Stimulated activated CD8-positive, alpha-beta memory T cell treated with anti-CD3 and anti-CD28 coated beads, Interleukin-2, amount 100 ng/mL, for 1 hour (primary cell): Measurements from ENCODE around the gene XYLT1.

Experiments
- DNase-seq, 2 donors: peaks; one replicate each; pipeline ENCODE4 v3.0.0-alpha.2; 2020; ENCODE audit warnings: low read depth in 2 of 2

Gene XYLT1

DNA sequence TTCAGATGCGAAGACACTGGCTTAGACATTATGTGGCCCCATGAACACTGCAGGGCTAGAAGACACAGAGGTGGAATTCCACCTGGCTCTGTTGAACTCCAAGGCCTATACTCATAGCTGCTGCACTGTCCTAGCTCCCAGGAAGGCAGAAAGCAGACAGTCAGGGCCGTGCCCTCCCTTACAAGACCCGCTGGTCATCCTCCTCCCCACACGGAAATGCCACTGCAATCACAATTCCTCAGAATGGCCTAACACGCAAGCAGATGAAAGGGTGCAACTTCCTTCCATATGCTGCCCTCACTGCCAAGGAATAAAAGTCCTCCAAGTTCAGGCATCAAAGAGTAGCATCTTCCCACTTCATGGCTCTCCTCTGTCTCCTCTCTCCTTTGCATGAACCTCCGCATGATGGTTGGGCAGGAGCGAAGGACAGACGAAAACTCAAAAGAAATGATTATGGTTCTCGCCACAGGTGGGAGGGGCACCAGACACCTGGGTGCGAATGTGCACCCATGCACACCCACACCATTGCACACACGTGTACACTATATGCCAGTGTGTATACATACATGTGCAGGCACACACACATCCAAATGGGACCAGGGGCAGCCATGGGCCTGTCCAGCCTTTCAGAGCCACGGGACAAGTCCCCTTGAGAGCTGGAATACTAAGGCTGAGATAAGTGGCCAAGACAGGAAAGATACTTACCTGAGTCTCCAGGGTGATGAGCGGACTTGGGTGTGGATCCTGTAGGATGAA is 113.3 kb downstream of the XYLT1 start:
- DNase-seq: no peak

DNA sequence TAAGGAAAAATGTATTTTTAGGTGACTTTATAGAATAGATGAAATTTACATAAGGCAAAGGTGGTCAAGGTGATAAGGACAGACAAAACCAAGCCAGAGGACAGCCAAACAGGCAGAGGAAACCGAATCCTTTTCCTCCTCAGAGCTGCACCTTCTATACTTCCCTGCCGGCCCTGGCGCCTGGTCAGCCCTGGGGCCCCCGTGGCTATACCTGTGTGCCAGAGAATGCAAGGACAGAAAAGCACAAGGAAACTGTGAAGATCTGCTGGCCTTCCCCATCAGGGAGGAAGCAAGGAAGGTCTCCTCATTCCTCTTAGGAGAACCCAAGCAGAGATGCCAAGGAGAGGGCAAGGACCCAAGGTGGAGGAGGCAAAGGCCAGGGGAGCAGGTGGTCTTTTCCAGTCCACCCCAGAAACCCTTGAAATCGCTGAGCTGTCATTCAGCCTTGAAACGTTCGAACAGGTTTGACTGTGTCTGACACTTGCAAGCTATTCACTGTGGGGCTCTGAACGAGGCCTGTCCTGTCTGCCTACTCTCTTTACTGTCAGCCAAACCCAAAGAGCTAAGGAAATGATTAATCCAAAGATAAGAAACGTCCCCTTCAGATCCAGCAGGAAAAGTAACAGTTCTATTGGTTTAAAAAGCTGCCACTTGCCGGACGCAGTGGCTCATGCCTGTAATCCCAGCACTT is 114.4 kb downstream of the XYLT1 start:
- no peak for DNase-seq

DNA sequence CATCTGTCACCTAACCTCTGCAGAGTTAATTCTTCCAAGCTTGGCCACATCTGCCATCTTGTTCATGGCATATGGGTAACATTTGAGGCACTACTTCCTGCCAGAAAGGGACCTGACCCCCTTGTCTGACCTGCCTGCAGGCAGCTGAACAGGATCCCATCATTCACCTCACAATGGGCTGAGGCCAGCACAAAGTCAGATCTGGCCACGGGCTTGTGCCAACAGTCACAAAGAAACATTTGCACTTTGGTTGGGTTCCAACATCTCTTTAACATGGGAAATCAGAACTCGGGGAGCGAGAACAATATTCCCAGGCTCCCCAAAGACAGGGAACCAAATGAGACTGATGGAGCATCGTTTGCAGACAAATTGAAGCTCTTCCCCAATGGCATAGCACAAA is 116.1 kb downstream of the XYLT1 start:
- DNase-seq: no peak

DNA sequence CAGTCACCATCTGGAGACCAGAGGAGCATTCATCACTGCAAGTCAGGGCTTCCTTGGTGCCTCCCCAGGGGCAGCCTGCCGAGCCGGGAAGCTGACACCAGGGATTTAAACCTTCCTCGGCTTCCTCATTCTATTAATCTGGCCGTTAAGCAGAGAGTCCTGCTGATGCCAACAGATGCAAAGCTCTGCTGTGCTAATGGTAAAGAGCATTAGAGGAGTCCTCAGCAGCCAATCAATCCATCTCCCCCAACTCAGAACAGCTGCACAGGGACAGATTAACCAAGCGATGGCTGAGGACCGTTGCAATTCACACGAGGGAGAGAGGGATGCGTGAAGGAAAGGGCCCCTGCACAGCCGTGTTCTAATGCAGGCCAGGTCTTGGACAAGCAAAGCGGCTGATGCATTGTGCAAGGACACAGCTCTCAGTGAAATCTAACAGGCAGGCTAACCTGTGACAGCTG is 116.6 kb downstream of the XYLT1 start:
- no peak for DNase-seq

DNA sequence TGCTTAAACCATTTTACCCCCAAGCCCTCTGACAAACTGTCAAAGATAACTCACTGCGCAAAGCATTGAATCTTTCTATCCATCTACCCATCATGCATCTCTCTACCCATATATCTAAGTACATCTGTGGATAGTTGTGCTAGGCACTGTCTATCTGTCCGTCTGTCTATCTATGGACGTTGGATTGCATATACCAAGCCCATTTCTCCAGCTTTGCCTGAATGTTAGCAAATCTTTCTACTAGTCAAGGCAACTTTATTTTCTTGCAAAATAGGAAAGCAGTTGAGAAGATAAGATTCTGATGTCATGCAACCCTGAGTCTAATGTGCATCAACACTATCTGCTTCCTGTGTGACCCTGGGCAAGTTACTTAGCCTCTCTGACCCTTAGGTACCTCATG is 117.2 kb downstream of the XYLT1 start:
- DNase-seq: no peak

DNA sequence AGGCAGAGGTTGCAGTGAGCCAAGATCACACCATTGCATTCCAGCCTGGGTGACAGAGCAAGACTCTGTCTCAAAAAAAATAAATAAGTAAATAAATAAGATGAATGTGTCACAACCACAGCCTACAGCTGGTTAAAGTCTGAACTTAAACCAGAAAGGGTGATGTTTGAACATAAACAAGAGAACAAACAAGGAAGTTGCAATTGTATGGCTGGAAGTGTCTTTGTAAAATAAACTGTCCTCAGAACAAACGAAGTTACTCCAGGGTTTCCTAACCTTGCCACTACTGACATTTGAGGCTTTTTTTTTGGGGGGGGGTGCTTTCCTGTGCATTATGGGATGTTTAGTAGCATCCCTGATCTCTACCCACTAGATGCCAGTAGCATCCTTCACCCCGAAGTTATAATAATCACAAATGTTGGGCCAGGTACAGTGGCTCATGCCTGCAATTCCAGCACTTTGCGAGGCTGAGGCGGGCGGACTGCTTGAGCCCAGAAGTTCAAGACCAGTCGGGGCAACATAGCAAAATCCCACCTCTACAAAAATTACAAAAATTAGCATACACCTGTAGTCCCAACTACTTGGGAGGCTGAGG is 119.2 kb downstream of the XYLT1 start:
- no peak for DNase-seq

DNA sequence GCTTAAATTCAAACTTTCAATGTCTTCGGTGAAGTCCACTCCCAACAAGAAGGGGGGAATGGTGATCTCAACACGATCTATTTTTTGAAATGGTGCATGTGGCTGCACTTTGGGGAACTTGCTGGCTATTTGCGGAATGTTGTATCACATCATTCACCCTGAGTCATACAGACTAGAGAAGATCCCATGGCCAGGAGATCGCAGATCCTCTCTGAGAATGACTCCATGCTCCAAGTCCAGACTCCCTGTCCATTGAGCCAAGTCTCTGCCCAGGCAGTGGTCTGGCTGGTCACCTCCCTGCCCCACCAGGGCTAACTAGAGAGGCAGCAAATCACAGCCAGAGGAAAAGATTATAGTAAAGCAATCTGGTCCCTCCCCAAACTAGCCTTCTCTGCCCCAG is 120.6 kb downstream of the XYLT1 start:
- no peak for DNase-seq

DNA sequence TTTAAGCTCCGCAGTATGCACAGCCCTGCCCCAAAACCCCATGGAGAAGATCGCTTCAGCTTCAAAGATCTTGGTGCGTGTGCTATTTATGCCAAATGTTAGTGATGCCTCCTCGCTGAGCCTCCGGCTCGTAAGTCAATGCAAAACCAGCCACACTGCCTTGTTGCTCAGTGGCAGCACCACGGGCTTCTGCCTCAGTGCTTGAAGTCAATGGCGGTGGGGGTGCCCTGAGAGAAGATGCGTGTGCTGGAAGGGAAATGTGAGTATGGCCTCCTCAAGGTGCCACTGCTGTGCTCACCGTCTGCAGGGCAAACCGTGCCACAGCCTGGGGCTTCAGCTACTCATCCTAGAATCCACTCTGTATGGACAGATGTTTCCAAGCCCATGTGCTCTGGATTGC is 121.9 kb downstream of the XYLT1 start:
- DNase-seq: no peak

DNA sequence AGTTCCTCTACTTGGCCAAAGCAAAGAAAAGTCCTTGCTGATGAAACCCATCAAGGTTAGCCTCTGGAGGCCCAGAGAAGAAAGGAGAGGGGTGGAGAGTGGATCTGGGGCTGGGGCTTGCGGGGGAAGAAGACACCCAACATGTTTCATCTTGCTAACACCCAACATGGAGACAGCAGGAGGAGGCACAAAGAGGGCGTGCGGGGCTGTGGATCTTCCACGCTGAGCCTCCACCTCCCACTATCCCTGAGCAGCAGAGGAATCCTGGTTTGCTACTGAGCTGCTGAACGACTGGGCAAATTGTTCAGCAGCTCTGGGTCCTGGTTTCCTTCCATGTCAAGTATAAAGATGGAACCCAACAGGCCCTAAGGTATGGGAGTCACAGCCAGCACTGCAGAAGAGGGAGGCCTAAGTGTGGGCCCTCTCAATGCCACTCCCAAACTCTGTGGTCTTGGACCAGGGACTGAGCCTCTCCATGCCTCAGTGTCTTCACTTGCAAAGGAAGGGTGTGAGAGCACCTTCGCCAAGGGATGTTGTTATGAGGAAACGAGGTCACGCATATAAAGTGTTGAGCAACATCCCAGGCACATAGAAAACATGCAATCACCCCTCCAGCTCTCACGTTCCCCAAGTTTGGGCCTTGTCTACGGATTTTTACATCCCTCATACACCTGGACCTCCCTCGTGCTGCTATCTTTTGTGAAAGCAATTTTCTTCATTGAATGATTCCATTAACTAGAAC is 122.5 kb downstream of the XYLT1 start:
- DNase-seq: no peak

DNA sequence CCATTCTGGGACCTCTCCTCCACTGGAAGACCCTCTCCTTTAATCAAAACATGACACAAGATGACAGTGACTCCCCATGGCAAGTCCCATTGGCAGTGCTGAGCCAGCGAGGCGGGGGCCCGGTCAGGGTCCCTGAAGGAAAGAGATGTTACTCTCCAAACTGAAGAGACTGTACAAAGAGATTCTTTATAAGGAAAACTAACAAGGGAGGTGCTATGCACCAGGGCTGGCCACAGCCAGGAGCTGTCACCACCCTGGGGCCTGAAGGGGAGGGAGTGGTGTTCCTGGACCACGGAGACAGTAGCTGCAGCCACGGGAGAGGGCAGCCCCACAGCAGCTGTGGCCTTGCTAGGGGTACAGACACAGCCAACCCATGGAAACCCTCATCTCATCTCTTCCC is 123.1 kb downstream of the XYLT1 start:
- DNase-seq: no peak

DNA sequence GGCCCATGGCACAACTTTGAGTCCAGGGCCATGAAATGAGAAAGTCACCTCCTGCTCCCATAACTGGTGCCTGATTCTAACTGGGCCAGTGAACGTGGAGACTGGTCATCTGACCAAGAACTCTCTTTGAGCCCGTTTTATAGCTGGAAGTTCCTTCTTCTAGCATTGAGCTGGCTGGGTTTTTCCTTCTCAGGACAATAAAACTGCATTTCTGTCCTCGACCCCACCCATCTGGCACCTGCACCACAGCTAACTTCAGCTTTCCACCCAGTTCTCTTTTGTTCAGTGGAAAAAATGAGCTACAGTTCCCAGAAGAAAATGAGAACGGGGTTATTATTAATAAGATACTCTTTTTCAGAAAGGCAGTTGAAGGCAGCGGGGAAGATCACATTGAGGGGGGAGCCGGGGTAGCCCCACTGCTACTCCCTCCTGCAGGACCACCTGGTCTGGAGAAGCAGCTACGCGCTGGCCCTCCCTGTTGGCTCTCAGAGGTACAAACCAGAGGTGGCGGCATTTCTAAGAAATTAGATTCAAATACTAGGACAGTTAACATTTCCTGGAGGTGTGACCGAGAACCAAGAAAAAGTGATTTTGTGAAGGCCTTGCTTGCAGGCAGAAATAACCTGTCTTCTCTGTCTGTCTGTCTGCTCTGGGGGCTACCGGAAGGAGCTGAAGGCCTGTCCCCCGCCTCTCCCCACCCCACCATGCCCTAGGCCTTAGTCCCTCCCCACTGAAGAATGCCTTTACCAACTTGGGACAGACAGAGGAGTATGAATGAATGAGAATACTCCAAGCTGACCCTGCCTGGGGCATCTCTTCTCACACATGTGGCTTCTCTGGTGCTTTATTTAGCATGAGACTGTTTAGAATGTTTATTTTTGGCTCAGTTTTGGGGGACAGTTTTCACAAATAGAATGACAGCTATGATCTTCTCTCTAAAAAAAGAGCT is 123.9 kb downstream of the XYLT1 start:
- no peak for DNase-seq

DNA sequence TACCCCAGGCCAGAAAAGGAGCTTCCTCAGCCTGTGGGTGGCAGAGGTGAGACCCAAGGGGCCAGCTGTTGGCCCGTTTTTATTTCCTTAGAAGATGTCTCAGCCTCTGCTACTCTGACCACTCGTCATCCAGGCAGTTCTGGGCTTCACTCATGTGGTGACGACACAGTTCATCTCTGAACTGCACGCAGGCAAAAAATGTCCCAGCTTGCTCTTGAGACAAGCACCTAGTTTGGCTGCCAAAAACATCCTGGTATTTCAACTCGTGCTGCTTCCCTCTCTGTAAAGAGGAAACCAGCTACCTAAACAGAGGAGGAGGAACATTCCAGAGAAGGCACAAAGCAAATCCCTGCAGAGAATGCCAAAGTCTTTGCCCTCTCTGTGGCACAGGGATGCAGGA is 125.7 kb downstream of the XYLT1 start:
- no peak for DNase-seq

DNA sequence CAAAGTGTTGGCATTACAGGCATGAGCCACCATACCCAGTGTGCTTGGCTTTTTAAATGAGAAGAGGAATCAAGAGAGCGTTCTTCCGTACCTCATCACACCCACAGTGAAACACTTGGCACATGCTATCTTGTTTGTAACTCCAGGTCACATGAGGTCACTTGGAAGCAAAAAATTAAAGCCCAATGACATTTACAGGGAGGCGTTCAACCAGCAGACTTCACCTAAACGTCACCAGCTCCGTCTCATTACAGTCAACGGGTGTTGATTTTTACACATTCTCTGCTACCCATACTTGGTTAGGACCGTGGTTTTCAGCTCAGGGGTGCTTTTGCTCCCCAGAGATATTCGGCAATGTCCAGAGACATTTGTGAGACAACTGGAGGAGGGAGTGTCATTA is 127.0 kb downstream of the XYLT1 start:
- DNase-seq: no peak

DNA sequence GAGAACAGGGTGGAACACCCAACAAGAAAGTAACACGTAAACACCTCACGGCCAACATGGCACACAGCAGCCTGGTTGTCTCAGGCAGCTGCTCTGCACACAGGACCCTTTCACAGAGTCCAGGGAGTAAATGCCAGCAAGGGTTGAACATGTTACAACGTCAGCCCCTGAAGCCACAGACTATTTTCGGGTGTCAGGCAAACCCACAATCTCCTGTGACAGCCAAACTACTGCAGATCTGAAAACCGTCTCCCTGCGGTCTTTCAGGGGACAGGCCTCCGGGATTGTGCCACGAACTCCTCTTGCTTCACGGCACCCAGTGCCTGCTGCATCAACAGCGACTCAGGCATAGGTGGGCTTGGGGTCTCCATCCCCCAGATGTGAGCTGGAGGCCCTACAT is 127.7 kb downstream of the XYLT1 start:
- DNase-seq: no peak

DNA sequence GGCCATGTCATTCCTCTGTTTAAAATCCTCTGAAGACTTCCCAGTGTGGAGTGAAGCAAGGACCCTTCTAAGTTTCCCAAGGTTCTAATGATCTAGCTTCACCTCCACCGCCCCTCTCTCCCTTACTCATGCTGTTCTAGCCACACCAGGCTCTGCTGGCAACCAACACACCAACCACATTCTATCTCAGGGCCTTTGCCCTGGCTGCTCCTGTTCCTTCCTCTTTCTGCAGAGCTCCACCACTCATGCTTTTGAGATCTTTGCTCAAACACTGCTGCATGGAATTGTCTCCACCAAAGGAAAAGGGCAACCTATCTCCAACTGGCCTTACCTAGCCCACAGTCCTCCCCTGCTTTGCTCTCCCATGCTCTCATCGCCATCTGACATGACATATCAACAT is 128.7 kb downstream of the XYLT1 start:
- no peak for DNase-seq

DNA sequence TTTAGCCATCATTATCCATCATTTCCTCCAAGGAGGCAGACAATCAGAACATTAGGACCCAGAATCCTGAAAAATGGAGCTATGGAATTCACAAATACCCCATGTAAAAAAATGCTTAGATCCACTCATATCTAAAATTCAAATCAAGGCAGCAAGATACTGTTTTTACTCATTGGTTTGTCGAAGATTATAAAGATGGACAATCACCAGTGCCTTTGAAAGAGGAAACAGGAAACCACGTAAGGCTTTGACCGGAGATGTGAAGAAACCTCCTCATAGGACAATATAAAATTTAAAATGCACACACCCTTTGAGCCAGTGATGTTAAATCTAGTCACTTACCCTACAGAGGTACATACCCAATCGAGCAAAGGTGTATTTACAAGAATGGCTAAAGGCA is 130.0 kb downstream of the XYLT1 start:
- DNase-seq: no peak

DNA sequence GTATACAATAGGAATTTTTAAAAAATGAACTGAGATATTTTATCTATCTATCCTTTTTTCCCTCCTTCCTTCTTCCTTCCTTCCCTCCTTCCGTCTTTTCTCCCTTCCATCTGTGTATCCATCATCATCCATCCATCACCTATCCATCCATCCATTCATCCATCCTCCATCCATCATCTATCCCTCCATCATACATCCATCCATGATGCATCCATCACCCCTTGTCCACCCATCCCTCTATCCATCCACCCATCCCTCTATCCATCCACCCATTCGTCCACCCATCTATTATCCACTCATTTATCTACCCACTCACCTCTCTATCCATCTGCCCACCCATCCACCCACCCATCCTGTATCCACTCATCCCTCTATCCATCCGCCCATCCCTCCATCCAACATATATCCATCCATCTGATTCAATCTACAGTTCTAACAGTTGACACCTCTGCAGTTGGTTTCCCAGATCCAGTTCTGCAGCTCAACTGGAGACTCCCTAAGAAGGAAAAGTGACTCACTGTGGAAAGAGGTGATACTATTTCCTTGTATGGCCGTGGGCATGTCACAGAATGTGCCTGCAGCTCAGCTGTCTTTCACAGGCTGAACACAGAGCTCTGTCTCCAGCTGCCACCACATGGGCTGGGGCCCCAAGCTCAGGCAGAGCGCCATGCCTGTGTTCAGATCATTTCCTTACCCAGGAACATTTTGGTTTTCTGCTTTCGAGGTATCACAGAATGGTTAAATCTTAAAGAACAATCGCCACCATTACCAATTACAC is 130.8 kb downstream of the XYLT1 start:
- DNase-seq: no peak

DNA sequence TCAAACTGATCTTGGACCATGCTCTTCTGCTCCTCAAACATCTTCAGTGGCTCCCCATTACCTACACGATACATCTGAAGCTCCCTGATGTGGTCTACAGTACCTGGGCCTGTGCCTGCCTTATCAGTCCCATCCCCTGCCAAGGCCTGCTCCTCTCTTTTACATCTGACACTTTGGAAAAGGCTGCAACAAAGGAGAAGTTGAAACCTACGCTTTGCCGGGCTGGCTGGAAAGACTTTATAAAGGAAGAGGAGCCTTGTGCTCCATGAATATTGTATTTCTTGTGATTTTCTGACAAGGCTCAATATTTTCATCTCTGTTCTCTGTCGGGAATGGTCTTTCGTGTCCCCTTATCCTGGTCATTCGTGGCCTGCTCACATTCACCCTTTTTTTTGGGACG is 132.5 kb downstream of the XYLT1 start:
- no peak for DNase-seq

DNA sequence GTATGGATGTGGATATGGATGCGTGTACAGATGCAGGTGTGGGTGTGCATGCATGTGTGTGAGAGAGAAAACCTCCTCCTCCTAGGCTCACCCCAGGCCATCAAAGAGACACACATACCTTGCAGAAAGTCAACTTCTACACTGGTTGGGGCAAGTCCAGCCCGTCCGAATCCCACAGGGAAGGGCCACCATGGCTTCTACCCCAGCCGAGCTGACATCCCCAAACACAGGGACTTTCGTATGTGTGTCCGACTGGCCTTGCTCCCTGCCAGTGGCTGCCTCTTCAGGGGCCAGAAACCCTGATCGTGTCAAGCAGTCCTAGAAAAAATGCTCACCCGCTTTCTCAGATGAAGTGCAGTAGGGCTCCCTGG is 134.2 kb downstream of the XYLT1 start:
- DNase-seq: no peak

DNA sequence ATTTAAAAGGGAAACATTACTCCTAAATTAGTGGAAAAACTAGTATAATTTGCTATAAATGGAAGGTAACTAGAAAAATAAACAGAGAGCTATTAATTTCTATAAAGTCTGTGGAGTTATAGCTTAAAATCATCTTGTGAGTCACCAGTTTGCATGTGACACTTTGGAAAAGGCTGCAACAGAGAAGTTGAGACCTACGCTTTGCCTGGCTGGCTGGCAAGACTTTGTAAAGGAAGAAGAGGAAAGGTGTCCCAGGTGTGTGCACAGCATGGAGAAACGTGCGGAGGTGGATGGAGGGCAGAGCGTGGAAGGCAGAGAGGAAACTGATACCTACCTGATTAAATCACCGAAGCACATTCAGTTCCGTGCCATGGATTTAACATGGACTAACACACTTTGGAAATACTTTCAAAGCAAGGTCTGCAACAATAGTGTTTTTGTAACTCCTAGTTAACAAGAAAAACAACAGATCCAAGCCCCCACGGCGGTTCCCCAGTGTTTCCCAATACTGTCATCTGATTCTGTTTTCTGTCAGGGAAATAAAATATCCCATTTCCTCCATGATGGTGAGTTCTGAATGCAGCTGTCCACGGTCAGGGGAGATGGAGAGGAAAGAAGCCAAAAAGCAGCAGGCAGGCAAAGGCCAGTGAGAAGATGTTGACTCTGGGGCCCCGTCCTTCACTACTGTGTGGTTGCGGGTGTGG is 134.8 kb downstream of the XYLT1 start:
- DNase-seq: no peak
